IPS-15b (cell line): ENCODE results near the gene ASAP2.

Experiments
- H3K27me3 ChIP-seq: one replicate; pipeline ENCODE4 v1.6.1; 2013; ENCODE audit warnings: low read length; ENCODE audit not compliant: control insufficient read depth, insufficient read depth
- H3K36me3 ChIP-seq: one replicate; pipeline ENCODE4 v1.6.1; 2013; ENCODE audit warnings: low read length; ENCODE audit not compliant: control insufficient read depth, insufficient read depth
- H3K4me1 ChIP-seq: one replicate; pipeline ENCODE4 v1.6.1; 2013; ENCODE audit warnings: mild to moderate bottlenecking, low read length; ENCODE audit not compliant: control insufficient read depth, insufficient read depth
- H3K4me3 ChIP-seq: one replicate; pipeline ENCODE4 v1.5.1; 2013; ENCODE audit warnings: low read depth, low read length
- H3K9ac ChIP-seq: one replicate; pipeline ENCODE4 v1.6.1; 2013; ENCODE audit warnings: low read depth, mild to moderate bottlenecking, low read length
- H3K9me3 ChIP-seq: one replicate; pipeline ENCODE4 v1.6.1; 2013; ENCODE audit warnings: mild to moderate bottlenecking, low read length; ENCODE audit not compliant: control insufficient read depth, insufficient read depth

ASAP2 gene

GRCh38 chr2:9217838-9218770 lies 11.5 kb downstream of the ASAP2 start:
- no peaks in the 10 kb centered on the region for H3K9me3 ChIP-seq
- H3K27me3 ChIP-seq, result peaks cover 56% of the 10 kb centered on the region
- no peak overlapping the region for H3K4me3 ChIP-seq
- H3K9ac ChIP-seq, result no peak overlapping the region
- no peaks in the 10 kb centered on the region for H3K4me1 ChIP-seq
- H3K36me3 ChIP-seq, result no peaks in the 10 kb centered on the region

- H3K9me3 ChIP-seq, result no peaks in the 10 kb centered on the region
- H3K9ac ChIP-seq, result no peak overlapping the region
- no peak overlapping the region for H3K4me3 ChIP-seq
- no peaks in the 10 kb centered on the region for H3K4me1 ChIP-seq
- H3K36me3 ChIP-seq, result no peaks in the 10 kb centered on the region
- peaks cover 48% of the 10 kb centered on the region for H3K27me3 ChIP-seq
These were observed 12.4 kb downstream of the ASAP2 start for GRCh38 chr2:9219027-9219445.

- H3K36me3 ChIP-seq, result no peaks in the 10 kb centered on the region
These were observed 13.6 kb downstream of the ASAP2 start for GRCh38 chr2:9220201-9220600.

GRCh38 chr2:9221223-9221622 lies 14.6 kb downstream of the ASAP2 start:
- Histone ChIP-seq H3K27me3 (peaks cover 36% of the 10 kb centered on the region), H3K9ac (no peak overlapping the region), H3K4me1 (no peaks in the 10 kb centered on the region), H3K9me3 (no peaks in the 10 kb centered on the region), H3K4me3 (no peak overlapping the region), H3K36me3 (no peaks in the 10 kb centered on the region)

More at GRCh38 chr2:9220201-9220600, 13.6 kb downstream of the ASAP2 start:
- Histone ChIP-seq H3K27me3 (peaks cover 43% of the 10 kb centered on the region), H3K4me3 (no peak overlapping the region), H3K9ac (no peak overlapping the region), H3K4me1 (no peaks in the 10 kb centered on the region), H3K9me3 (no peaks in the 10 kb centered on the region)

- H3K27me3 ChIP-seq, result peaks cover 28% of the 10 kb centered on the region
- no peak overlapping the region for H3K4me3 ChIP-seq
- no peak overlapping the region for H3K9ac ChIP-seq
- no peaks in the 10 kb centered on the region for H3K36me3 ChIP-seq
- no peaks in the 10 kb centered on the region for H3K4me1 ChIP-seq
- H3K9me3 ChIP-seq, result no peaks in the 10 kb centered on the region
These were observed 15.8 kb downstream of the ASAP2 start for GRCh38 chr2:9222239-9222892.

GRCh38 chr2:9222893-9223287 lies 16.3 kb downstream of the ASAP2 start:
- Histone ChIP-seq H3K9me3 (no peaks in the 10 kb centered on the region), H3K9ac (no peak overlapping the region)

GRCh38 chr2:9225806-9226205 lies 19.2 kb downstream of the ASAP2 start:
- no peak overlapping the region for H3K9ac ChIP-seq
- H3K9me3 ChIP-seq, result no peaks in the 10 kb centered on the region
- H3K36me3 ChIP-seq, result no peaks in the 10 kb centered on the region
- H3K4me1 ChIP-seq, result no peaks in the 10 kb centered on the region
- no peak overlapping the region for H3K4me3 ChIP-seq
- H3K27me3 ChIP-seq, result peaks cover 2% of the 10 kb centered on the region

More at GRCh38 chr2:9222893-9223287, 16.3 kb downstream of the ASAP2 start:
- no peaks in the 10 kb centered on the region for H3K36me3 ChIP-seq
- H3K4me1 ChIP-seq, result no peaks in the 10 kb centered on the region
- H3K27me3 ChIP-seq, result peaks cover 26% of the 10 kb centered on the region
- H3K4me3 ChIP-seq, result no peak overlapping the region

- no peaks in the 10 kb centered on the region for H3K4me1 ChIP-seq
- H3K9ac ChIP-seq, result no peak overlapping the region
- no peaks in the 10 kb centered on the region for H3K36me3 ChIP-seq
- no peak overlapping the region for H3K4me3 ChIP-seq
- H3K9me3 ChIP-seq, result no peaks in the 10 kb centered on the region
- no peaks in the 10 kb centered on the region for H3K27me3 ChIP-seq
These were observed 20.1 kb downstream of the ASAP2 start for GRCh38 chr2:9226458-9227380.

- no peaks in the 10 kb centered on the region for H3K9me3 ChIP-seq
- no peak overlapping the region for H3K9ac ChIP-seq
- H3K27me3 ChIP-seq, result no peaks in the 10 kb centered on the region
- H3K4me3 ChIP-seq, result no peak overlapping the region
- no peaks in the 10 kb centered on the region for H3K4me1 ChIP-seq
- no peaks in the 10 kb centered on the region for H3K36me3 ChIP-seq
These were observed 21.6 kb downstream of the ASAP2 start for GRCh38 chr2:9228088-9228751.

GRCh38 chr2:9228781-9229469 lies 22.3 kb downstream of the ASAP2 start:
- H3K9ac ChIP-seq, result no peak overlapping the region
- H3K36me3 ChIP-seq, result no peaks in the 10 kb centered on the region
- no peaks in the 10 kb centered on the region for H3K9me3 ChIP-seq
- H3K27me3 ChIP-seq, result no peaks in the 10 kb centered on the region
- no peak overlapping the region for H3K4me3 ChIP-seq
- H3K4me1 ChIP-seq, result no peaks in the 10 kb centered on the region
